ENCODE measurements around the gene PTCHD1. TPM values are rescaled to one million over a fixed set of nuclear protein-coding genes. Genes with fewer than 3 reads are reported as not detected.

Gene PTCHD1
- polyA plus RNA-seq, 1 donor from 2014 or later = 10.0 TPM

GRCh38 chrX:23374291-23374690 lies 39.6 kb downstream of the PTCHD1 start:
- H3K9me2 ChIP-seq (ENCODE audit: insufficient read depth, low read length) = no peaks in the 10 kb centered on the region
- H3F3A ChIP-seq (ENCODE audit: insufficient read depth, low read length, poor library complexity, severe bottlenecking) = no peaks in the 10 kb centered on the region
- H4K20me1 ChIP-seq (ENCODE audit: insufficient read depth) = no peaks in the 10 kb centered on the region
- H2AFZ ChIP-seq (ENCODE audit: low read depth, low read length) = no peak overlapping the region
- no peaks in the 10 kb centered on the region for H3K27me3 ChIP-seq (ENCODE audit: insufficient read depth, low read depth, low read length)
- TF ChIP-seq EZH2 (IDR thresholded peaks at IDR 0.05; ENCODE audit: borderline replicate concordance, insufficient read depth, low read length, poor library complexity, severe bottlenecking) (no peak), EP300 (conservative IDR thresholded peaks at IDR 0.05; ENCODE audit: poor library complexity, severe bottlenecking) (no peak), TAF1 (IDR thresholded peaks at IDR 0.05; ENCODE audit: low read depth) (no peak), SMC3 (conservative IDR thresholded peaks at IDR 0.05; ENCODE audit: poor library complexity) (no peak), MXI1 (conservative IDR thresholded peaks at IDR 0.05; ENCODE audit: poor library complexity, severe bottlenecking) (no peak), RAD21 (conservative IDR thresholded peaks at IDR 0.05) (no peak)
- H3K4me2 ChIP-seq (ENCODE audit: low read length) = no peak overlapping the region
- H3K36me3 ChIP-seq (ENCODE audit: insufficient read depth, low read length) = no peaks in the 10 kb centered on the region
- no peaks in the 10 kb centered on the region for H3K79me2 ChIP-seq (replicated peaks; ENCODE audit: insufficient read depth, low read length)
- no peak overlapping the region for H3K9ac ChIP-seq (ENCODE audit: low read length)
- H3K4me3 ChIP-seq (ENCODE audit: low read length) = no peak overlapping the region
- H3K9me3 ChIP-seq (ENCODE audit: low read length) = no peaks in the 10 kb centered on the region
- H3K27ac ChIP-seq (ENCODE audit: low read length) = no peak overlapping the region

GRCh38 chrX:23376581-23376980 lies 41.9 kb downstream of the PTCHD1 start:
- no peaks in the 10 kb centered on the region for H3K9me2 ChIP-seq (ENCODE audit: insufficient read depth, low read length)
- H3K4me3 ChIP-seq (ENCODE audit: low read length) = no peak overlapping the region
- no peaks in the 10 kb centered on the region for H3F3A ChIP-seq (ENCODE audit: insufficient read depth, low read length, poor library complexity, severe bottlenecking)
- no peak overlapping the region for H2AFZ ChIP-seq (ENCODE audit: low read depth, low read length)
- H3K4me2 ChIP-seq (ENCODE audit: low read length) = no peak overlapping the region
- no peak overlapping the region for H3K27ac ChIP-seq (ENCODE audit: low read length)
- H3K9me3 ChIP-seq (ENCODE audit: low read length) = no peaks in the 10 kb centered on the region
- H3K9ac ChIP-seq (ENCODE audit: low read length) = no peak overlapping the region
- no peaks in the 10 kb centered on the region for H3K36me3 ChIP-seq (ENCODE audit: insufficient read depth, low read length)
- no peaks in the 10 kb centered on the region for H3K79me2 ChIP-seq (replicated peaks; ENCODE audit: insufficient read depth, low read length)
- no peaks in the 10 kb centered on the region for H4K20me1 ChIP-seq (ENCODE audit: insufficient read depth)
- no peaks in the 10 kb centered on the region for H3K27me3 ChIP-seq (ENCODE audit: insufficient read depth, low read depth, low read length)
- TF ChIP-seq SMC3 (conservative IDR thresholded peaks at IDR 0.05; ENCODE audit: poor library complexity) (no peak), POLR2AphosphoS5 (IDR thresholded peaks at IDR 0.05) (no peak), REST (IDR thresholded peaks at IDR 0.05; ENCODE audit: borderline replicate concordance) (no peak), EP300 (conservative IDR thresholded peaks at IDR 0.05; ENCODE audit: poor library complexity, severe bottlenecking) (no peak), RAD21 (conservative IDR thresholded peaks at IDR 0.05) (no peak), EZH2 (IDR thresholded peaks at IDR 0.05; ENCODE audit: borderline replicate concordance, insufficient read depth, low read length, poor library complexity, severe bottlenecking) (no peak), CTCF (IDR thresholded peaks at IDR 0.05; ENCODE audit: poor library complexity, severe bottlenecking) (no peak), MXI1 (conservative IDR thresholded peaks at IDR 0.05; ENCODE audit: poor library complexity, severe bottlenecking) (no peak), TAF1 (IDR thresholded peaks at IDR 0.05; ENCODE audit: low read depth) (no peak)
